GM11168 (cell line): ENCODE results near the gene FALEC.
"Not testable (repeated sequence)": the region's sequence is repeated elsewhere in the genome, so short reads cannot be mapped to it uniquely, and the experiment has no call there.

Source experiments
- in situ Hi-C: fragments of 300-500 bp; cut with MboI; formaldehyde crosslinking; loops from one replicate; pipeline ENCODE4 v1.12.0; 2022; ENCODE audit warnings: low sequenced_read_pairs; ENCODE audit not compliant: unreplicated experiment

The FALEC gene

GRCh38 chr1:150567717-150568593 is 52.4 kb downstream of the FALEC start:
- in situ Hi-C loops: loop anchor here (5.0 kb wide), 1 partner anchor 39 kb away; no protein-coding TSS in a partner anchor

GRCh38 chr1:150568594-150568966 is 53.0 kb downstream of the FALEC start:
- in situ Hi-C loops: loop anchor here (5.0 kb wide), 1 partner anchor 39 kb away; no protein-coding TSS in a partner anchor

GRCh38 chr1:150572918-150573647 is 57.5 kb downstream of the FALEC start:
- in situ Hi-C loops: no loop called here

- in situ Hi-C loops: not testable (repeated sequence)
These were observed 58.1 kb downstream of the FALEC start for GRCh38 chr1:150573648-150574071.

- in situ Hi-C loops: no loop called here
These were observed 58.9 kb downstream of the FALEC start for GRCh38 chr1:150574260-150575071.

- in situ Hi-C loops: no loop called here
These were observed 59.5 kb downstream of the FALEC start for GRCh38 chr1:150575072-150575489.

- in situ Hi-C loops: no loop called here
These were observed 60.2 kb downstream of the FALEC start for GRCh38 chr1:150575518-150576366.

- in situ Hi-C loops: no loop called here
These were observed 60.8 kb downstream of the FALEC start for GRCh38 chr1:150576367-150576711.

GRCh38 chr1:150576794-150577556 is 61.4 kb downstream of the FALEC start:
- in situ Hi-C loops: no loop called here

- in situ Hi-C loops: no loop called here
These were observed 62.2 kb downstream of the FALEC start for GRCh38 chr1:150577557-150578271.

GRCh38 chr1:150578272-150579109 is 62.9 kb downstream of the FALEC start:
- in situ Hi-C loops: no loop called here

GRCh38 chr1:150579110-150579944 is 63.8 kb downstream of the FALEC start, which contains the start of gene MCL1:
Gene MCL1 (minus strand): TSS chr1:150579610. CDS start chr1:150579530, 80 bp downstream.
- in situ Hi-C loops: no loop called here

- in situ Hi-C loops: no loop called here
These were observed 64.5 kb downstream of the FALEC start for GRCh38 chr1:150579945-150580642.

- in situ Hi-C loops: not testable (repeated sequence)
These were observed 65.4 kb downstream of the FALEC start for GRCh38 chr1:150580966-150581365.

- in situ Hi-C loops: not testable (repeated sequence)
These were observed 65.9 kb downstream of the FALEC start for GRCh38 chr1:150581437-150581836.

GRCh38 chr1:150581962-150582361 is 66.4 kb downstream of the FALEC start:
- in situ Hi-C loops: not testable (repeated sequence)
